ENCODE data around the gene XCR1. TPM values are rescaled to one million over a fixed set of nuclear protein-coding genes. Genes with fewer than 3 reads are reported as not detected.

The XCR1 gene, protein sequence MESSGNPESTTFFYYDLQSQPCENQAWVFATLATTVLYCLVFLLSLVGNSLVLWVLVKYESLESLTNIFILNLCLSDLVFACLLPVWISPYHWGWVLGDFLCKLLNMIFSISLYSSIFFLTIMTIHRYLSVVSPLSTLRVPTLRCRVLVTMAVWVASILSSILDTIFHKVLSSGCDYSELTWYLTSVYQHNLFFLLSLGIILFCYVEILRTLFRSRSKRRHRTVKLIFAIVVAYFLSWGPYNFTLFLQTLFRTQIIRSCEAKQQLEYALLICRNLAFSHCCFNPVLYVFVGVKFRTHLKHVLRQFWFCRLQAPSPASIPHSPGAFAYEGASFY
- polyA plus RNA-seq (ENCODE audit: low read depth in 6 of 6) = not detected

GRCh38 chr3:46027021-46027705, at the start of gene XCR1:
Gene XCR1, minus strand, starts transcription at chr3:46027483. Its CDS starts 5,536 bp downstream, at chr3:46021947.
- ATAC-seq (ENCODE audit: low read depth in 2 of 2) (no peak), DNase-seq (no peak)
- no peaks in the 10 kb centered on the region for H3K27me3 Mint-ChIP-seq
- H3K9me3 Mint-ChIP-seq = peaks cover 5 to 22% (median 14%) of the 10 kb centered on the region in 7 donors
- peak within 1 kb of the TSS in 1 of 8 donors; percentile 1 for H3K4me3 Mint-ChIP-seq
- H3K36me3 Mint-ChIP-seq = peaks cover 5 to 15% of the 10 kb centered on the region in 2 donors
- H3K27ac Mint-ChIP-seq = peak within 1 kb of the TSS in 3 of 6 donors; percentile 29 to 80 (median 64)
- H3K4me1 Mint-ChIP-seq = peaks cover 10 to 38% (median 18%) of the 10 kb centered on the region in 3 donors

DNA sequence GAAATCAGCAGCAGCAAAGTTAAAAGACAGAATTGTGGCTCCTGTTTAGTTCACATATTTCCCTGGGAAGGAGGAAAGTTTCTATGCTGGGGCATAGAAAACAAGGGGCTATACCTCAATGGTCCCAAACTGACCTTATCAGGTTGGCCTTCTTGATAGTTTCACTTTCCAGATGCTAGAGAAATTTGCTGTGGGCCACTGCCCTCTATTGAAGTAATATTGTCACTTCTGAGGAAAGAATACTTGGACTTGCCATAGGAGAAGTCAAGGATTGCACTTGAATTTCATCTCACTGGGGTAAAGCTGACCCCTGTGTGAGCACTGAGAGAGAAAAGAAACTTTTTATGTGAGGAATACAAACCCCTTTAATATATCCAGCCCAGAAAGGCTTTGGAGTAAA, 49.3 kb upstream of the XCR1 start:
- Mint-ChIP-seq H3K27ac (no peak overlapping the region), H3K36me3 (no peaks in the 10 kb centered on the region), H3K4me1 (peaks cover 4 to 8% (median 8%) of the 10 kb centered on the region in 3 donors), H3K4me3 (no peak overlapping the region), H3K27me3 (no peaks in the 10 kb centered on the region), H3K9me3 (peaks cover 0 to 3% (median 0%) of the 10 kb centered on the region in 7 donors)
- no peak for DNase-seq
- no peak for ATAC-seq (ENCODE audit: low read depth in 2 of 2)

DNA sequence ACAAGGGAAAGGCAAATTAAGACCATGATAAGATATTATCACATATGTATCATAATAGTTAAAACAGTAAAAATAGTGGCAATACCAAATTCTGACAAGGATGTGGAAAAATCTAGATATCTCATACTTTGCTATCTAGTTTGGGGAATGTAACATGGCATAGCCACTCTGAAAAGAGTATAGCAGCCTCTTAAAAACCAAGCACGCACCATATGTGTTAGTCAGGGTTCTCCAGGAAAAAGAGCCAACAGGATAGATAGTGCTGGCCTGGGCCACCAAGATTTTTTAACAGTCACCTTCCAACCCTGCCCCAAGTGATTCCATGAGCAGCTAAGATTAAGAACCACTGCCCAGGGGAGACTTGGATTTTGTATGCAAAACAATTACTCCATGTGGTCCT, 48.5 kb upstream of the XCR1 start:
- H3K4me3 Mint-ChIP-seq = no peak overlapping the region
- no peaks in the 10 kb centered on the region for H3K27me3 Mint-ChIP-seq
- peaks cover 0 to 3% (median 0%) of the 10 kb centered on the region in 7 donors for H3K9me3 Mint-ChIP-seq
- no peak overlapping the region for H3K27ac Mint-ChIP-seq
- H3K4me1 Mint-ChIP-seq = peaks cover 4 to 11% (median 8%) of the 10 kb centered on the region in 3 donors
- DNase-seq = no peak
- ATAC-seq (ENCODE audit: low read depth in 2 of 2) = no peak
- no peaks in the 10 kb centered on the region for H3K36me3 Mint-ChIP-seq

DNA sequence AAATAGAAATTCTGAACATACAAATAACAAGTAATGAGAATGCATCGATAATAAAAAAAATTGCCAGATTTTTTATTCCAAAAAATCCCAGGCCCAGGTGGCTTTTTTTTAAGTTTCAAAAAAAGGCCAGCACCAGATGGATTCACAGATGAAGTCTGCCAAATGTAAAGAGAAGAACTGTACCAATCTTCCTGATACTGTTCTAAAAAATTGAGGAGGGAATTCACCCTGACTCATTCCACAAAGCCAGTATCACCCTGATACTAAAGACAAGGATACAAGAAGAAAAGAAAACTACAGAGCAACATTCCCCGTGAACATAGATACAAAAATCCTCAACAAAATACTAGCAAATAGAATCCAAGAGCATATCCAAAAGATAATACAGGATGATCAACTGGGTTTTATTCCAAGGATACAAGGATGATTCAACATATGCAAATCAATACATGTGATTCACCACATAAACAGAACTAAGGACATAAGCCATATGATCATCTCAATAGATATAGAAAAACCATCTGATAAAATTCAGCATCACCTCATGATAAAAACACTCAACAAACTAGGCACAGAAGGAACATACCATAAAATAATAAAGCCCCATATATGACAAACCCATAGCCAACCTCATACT, 44.1 kb upstream of the XCR1 start:
- DNase-seq = no peak
- no peak overlapping the region for H3K4me3 Mint-ChIP-seq
- H3K4me1 Mint-ChIP-seq = peaks cover 0 to 11% (median 0%) of the 10 kb centered on the region in 3 donors
- peaks cover 0 to 5% (median 0%) of the 10 kb centered on the region in 3 donors for H3K27me3 Mint-ChIP-seq
- no peaks in the 10 kb centered on the region for H3K36me3 Mint-ChIP-seq
- no peak overlapping the region for H3K27ac Mint-ChIP-seq
- ATAC-seq (ENCODE audit: low read depth in 2 of 2) = no peak
- peaks cover 0 to 3% (median 0%) of the 10 kb centered on the region in 7 donors for H3K9me3 Mint-ChIP-seq

GRCh38 chr3:46070595-46071093, 43.4 kb upstream of the XCR1 start:
- Mint-ChIP-seq H3K27ac (no peak overlapping the region), H3K4me3 (no peak overlapping the region), H3K27me3 (peaks cover 0 to 5% (median 0%) of the 10 kb centered on the region in 3 donors), H3K4me1 (peaks cover 0 to 11% (median 1%) of the 10 kb centered on the region in 3 donors), H3K36me3 (no peaks in the 10 kb centered on the region), H3K9me3 (peaks cover 0 to 3% (median 0%) of the 10 kb centered on the region in 7 donors)
- ATAC-seq (ENCODE audit: low read depth in 2 of 2) (no peak), DNase-seq (no peak)

DNA sequence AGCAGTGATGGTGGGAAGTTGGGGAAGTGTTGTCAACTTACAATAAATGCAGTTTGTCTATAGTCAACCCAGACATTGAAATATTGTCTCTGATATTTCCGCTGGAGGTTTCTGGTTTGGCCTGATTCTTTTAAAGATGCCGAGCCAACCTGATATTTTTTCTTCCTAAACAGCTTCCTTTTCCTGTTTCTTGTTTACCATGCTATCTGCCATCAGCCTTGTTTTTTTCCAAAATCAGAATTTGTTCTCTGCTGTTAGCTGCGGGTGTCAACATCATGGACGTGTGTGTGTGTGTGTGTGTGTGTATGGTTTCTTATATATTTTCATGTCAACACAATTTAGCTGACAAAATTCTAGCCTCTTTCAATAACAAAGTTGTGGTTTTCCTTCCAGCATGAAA, 41.2 kb upstream of the XCR1 start:
- no peak overlapping the region for H3K27ac Mint-ChIP-seq
- H3K4me3 Mint-ChIP-seq = no peak overlapping the region
- H3K9me3 Mint-ChIP-seq = peaks cover 0 to 3% (median 0%) of the 10 kb centered on the region in 7 donors
- DNase-seq (no peak), ATAC-seq (ENCODE audit: low read depth in 2 of 2) (no peak)
- H3K36me3 Mint-ChIP-seq = no peaks in the 10 kb centered on the region
- peaks cover 0 to 5% (median 0%) of the 10 kb centered on the region in 3 donors for H3K27me3 Mint-ChIP-seq
- H3K4me1 Mint-ChIP-seq = peaks cover 3 to 11% (median 8%) of the 10 kb centered on the region in 3 donors

- H3K4me1 Mint-ChIP-seq = peaks cover 4 to 11% (median 8%) of the 10 kb centered on the region in 3 donors
- peaks cover 0 to 5% (median 0%) of the 10 kb centered on the region in 3 donors for H3K27me3 Mint-ChIP-seq
- H3K27ac Mint-ChIP-seq = peak overlapping the region in 1 of 6 donors; percentile 34
- no peak overlapping the region for H3K4me3 Mint-ChIP-seq
- ATAC-seq (ENCODE audit: low read depth in 2 of 2) (no peak), DNase-seq (no peak)
- no peaks in the 10 kb centered on the region for H3K36me3 Mint-ChIP-seq
- H3K9me3 Mint-ChIP-seq = peaks cover 0 to 3% (median 0%) of the 10 kb centered on the region in 7 donors
These were observed 40.1 kb upstream of the XCR1 start for GRCh38 chr3:46067401-46067800.

- H3K36me3 Mint-ChIP-seq = no peaks in the 10 kb centered on the region
- H3K27me3 Mint-ChIP-seq = peaks cover 0 to 5% (median 0%) of the 10 kb centered on the region in 3 donors
- peaks cover 0 to 2% (median 0%) of the 10 kb centered on the region in 7 donors for H3K9me3 Mint-ChIP-seq
- DNase-seq (no peak), ATAC-seq (ENCODE audit: low read depth in 2 of 2) (no peak)
- H3K4me3 Mint-ChIP-seq = no peak overlapping the region
- peaks cover 4 to 8% (median 8%) of the 10 kb centered on the region in 3 donors for H3K4me1 Mint-ChIP-seq
- H3K27ac Mint-ChIP-seq = peak overlapping the region in 2 of 6 donors; percentile 31 to 60
These were observed 38.5 kb upstream of the XCR1 start for GRCh38 chr3:46065750-46066256.

DNA sequence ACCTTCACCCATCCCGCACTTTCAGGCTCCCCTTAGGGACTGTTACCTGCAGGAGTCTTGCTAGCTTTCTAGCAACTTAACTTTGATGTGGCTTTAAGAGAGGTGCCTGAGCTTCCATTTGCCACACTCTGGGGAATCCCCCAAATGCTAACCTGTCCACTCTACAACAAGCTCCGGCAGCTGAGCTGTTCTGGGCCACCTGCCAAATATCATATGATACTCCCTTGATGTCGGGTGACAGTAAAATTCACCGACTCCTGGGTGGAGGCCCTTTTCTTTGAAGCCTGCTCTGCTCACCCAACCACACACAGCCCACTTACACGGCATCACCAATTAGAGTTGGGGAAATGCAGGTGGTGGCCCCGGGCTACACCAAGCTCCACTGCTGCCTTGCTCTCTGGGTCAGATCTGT, 38.0 kb upstream of the XCR1 start:
- peaks cover 4 to 8% (median 4%) of the 10 kb centered on the region in 3 donors for H3K4me1 Mint-ChIP-seq
- ATAC-seq (ENCODE audit: low read depth in 2 of 2) (peak; percentile 83 to 84), DNase-seq (peak; percentile 12)
- H3K27me3 Mint-ChIP-seq = peaks cover 0 to 5% (median 0%) of the 10 kb centered on the region in 3 donors
- peak overlapping the region in 1 of 8 donors; percentile 27 for H3K4me3 Mint-ChIP-seq
- H3K27ac Mint-ChIP-seq = peak overlapping the region in 1 of 6 donors; percentile 69
- H3K36me3 Mint-ChIP-seq = no peaks in the 10 kb centered on the region
- no peaks in the 10 kb centered on the region for H3K9me3 Mint-ChIP-seq

DNA sequence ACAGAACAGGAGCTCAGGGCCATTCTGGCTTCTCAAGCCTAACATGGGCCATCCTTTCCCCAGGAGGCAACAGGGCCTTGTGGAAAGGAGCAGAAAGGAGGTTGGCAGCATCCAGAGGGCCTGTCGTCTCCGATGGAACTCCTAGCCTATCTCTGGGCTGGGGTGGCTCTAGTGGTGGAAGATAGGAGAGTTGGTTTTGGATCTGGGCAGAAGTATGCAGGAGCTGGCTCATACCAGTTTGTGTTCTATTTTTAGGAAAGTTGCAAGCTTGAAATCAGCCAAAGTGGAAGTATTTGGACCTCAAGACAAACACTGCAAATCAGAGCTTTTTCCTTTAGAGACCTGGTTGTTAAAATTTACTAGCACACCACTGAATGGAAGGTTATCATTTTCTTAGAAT, 35.4 kb upstream of the XCR1 start:
- Mint-ChIP-seq H3K27me3 (peaks cover 0 to 5% (median 0%) of the 10 kb centered on the region in 3 donors), H3K9me3 (no peaks in the 10 kb centered on the region)

DNA sequence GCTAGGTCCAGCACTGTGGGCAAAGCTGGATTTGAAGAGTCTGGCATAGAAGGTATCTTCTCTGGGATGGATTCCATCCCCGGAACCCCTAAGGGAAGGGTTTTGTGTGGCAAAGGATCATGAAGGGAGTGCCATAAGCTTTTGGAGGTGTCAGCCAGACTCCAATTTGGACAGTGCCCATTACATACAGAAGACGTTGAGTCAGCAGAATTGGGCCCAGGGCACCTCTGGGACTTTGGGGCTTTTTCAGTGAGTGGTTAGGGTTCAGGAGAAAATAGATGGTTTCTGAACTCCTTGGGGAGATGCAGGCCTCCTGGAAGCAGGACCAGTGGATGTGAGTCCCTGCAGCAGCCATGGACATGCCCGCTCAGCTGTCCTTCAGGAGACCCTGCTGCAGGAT, 34.6 kb upstream of the XCR1 start:
- Mint-ChIP-seq H3K4me3 (no peak overlapping the region), H3K9me3 (no peaks in the 10 kb centered on the region), H3K36me3 (no peaks in the 10 kb centered on the region), H3K4me1 (peaks cover 11 to 27% (median 20%) of the 10 kb centered on the region in 3 donors), H3K27me3 (peaks cover 0 to under 1% (median 0%) of the 10 kb centered on the region in 3 donors), H3K27ac (no peak overlapping the region)
- no peak for ATAC-seq (ENCODE audit: low read depth in 2 of 2)
- DNase-seq = no peak

More for the DNA sequence above, 35.4 kb upstream of the XCR1 start:
- Mint-ChIP-seq H3K4me3 (no peak overlapping the region), H3K27ac (no peak overlapping the region), H3K4me1 (peaks cover 11 to 27% (median 19%) of the 10 kb centered on the region in 3 donors), H3K36me3 (no peaks in the 10 kb centered on the region)
- DNase-seq (no peak), ATAC-seq (ENCODE audit: low read depth in 2 of 2) (no peak)

GRCh38 chr3:46061108-46061720, 33.9 kb upstream of the XCR1 start:
- peaks cover 11 to 27% (median 20%) of the 10 kb centered on the region in 3 donors for H3K4me1 Mint-ChIP-seq
- ATAC-seq (ENCODE audit: low read depth in 2 of 2) (no peak), DNase-seq (no peak)
- no peaks in the 10 kb centered on the region for H3K9me3 Mint-ChIP-seq
- no peak overlapping the region for H3K4me3 Mint-ChIP-seq
- no peaks in the 10 kb centered on the region for H3K27me3 Mint-ChIP-seq
- H3K27ac Mint-ChIP-seq = no peak overlapping the region
- no peaks in the 10 kb centered on the region for H3K36me3 Mint-ChIP-seq

Data from naive B cell (primary cell).